Testis (tissue), 2 donors: ENCODE measurements around the gene PCCA.

Experiments used
- POLR2A ChIP-seq: fragments of 450-650 bp; IDR thresholded peaks from one replicate; pipeline ENCODE4 v1.6.1; 2017; ENCODE audit warnings: antibody characterized with exemption, mild to moderate bottlenecking, moderate library complexity
- TF ChIP-seq, protein P1 (sequence below), 3 experiments: fragments of 450-650 bp in 2 of 3; fragments of 200-600 bp in 1 of 3; sonication (generic) in 1 of 3; IDR thresholded peaks; one replicate each; pipeline ENCODE4 v1.5.1; 2016 to 2019; ENCODE audit warnings: antibody characterized with exemption in 3 of 3, mild to moderate bottlenecking in 2 of 3, moderate library complexity in 1 of 3

DNA sequence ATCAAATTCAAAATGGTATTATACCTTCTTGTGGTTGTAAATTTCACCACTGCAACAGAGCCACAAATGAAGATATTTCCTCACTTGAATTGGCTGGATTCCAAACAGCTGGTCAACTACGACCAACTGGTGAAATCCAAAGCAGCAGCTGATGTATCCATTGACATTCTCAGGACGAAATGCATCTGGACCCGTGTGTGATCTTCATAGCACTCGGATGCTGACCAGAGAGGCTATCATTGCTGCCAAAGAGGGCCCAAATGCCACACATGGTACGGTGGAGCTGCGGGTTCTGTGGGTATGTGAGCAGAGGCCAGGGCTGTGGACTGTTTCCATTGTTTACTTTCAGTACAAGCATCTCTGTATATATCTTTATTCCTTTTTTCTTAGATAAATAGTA lies 25.6 kb upstream of the PCCA start:
- no peak for TF ChIP-seq POLR2A
- TF ChIP-seq, protein P1, sequence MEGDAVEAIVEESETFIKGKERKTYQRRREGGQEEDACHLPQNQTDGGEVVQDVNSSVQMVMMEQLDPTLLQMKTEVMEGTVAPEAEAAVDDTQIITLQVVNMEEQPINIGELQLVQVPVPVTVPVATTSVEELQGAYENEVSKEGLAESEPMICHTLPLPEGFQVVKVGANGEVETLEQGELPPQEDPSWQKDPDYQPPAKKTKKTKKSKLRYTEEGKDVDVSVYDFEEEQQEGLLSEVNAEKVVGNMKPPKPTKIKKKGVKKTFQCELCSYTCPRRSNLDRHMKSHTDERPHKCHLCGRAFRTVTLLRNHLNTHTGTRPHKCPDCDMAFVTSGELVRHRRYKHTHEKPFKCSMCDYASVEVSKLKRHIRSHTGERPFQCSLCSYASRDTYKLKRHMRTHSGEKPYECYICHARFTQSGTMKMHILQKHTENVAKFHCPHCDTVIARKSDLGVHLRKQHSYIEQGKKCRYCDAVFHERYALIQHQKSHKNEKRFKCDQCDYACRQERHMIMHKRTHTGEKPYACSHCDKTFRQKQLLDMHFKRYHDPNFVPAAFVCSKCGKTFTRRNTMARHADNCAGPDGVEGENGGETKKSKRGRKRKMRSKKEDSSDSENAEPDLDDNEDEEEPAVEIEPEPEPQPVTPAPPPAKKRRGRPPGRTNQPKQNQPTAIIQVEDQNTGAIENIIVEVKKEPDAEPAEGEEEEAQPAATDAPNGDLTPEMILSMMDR (IDR thresholded peaks at IDR 0.05): no peak
